Measurements from ENCODE around the gene GTPBP6.

Gene GTPBP6

GRCh38 chrX:357035-357692 is 38.6 kb upstream of the GTPBP6 start:
- peaks cover 3% of the 10 kb centered on the region for H3K36me3 ChIP-seq (ENCODE audit: control insufficient read depth, insufficient read depth, low read length)
- TF ChIP-seq CTCF (IDR thresholded peaks at IDR 0.05; ENCODE audit: insufficient read depth, low read length, poor library complexity, severe bottlenecking): no peak
- DNase-seq (ENCODE audit: extremely low read depth, insufficient read length): no peak
- no peak overlapping the region for H3K4me3 ChIP-seq (replicated peaks; ENCODE audit: low read depth, low read length)
- H3K27me3 ChIP-seq (replicated peaks; ENCODE audit: control insufficient read depth, insufficient read depth, low read length): no peaks in the 10 kb centered on the region

- H3K36me3 ChIP-seq (ENCODE audit: control insufficient read depth, insufficient read depth, low read length): peaks cover 3% of the 10 kb centered on the region
- TF ChIP-seq CTCF (IDR thresholded peaks at IDR 0.05; ENCODE audit: insufficient read depth, low read length, poor library complexity, severe bottlenecking): no peak
- DNase-seq (ENCODE audit: extremely low read depth, insufficient read length): no peak
Measured at GRCh38 chrX:356385-357034, 37.9 kb upstream of the GTPBP6 start.

GRCh38 chrX:355329-356050 is 36.9 kb upstream of the GTPBP6 start:
- TF ChIP-seq CTCF (IDR thresholded peaks at IDR 0.05; ENCODE audit: insufficient read depth, low read length, poor library complexity, severe bottlenecking): no peak
- Histone ChIP-seq H3K27me3 (replicated peaks; ENCODE audit: control insufficient read depth, insufficient read depth, low read length) (no peaks in the 10 kb centered on the region), H3K36me3 (ENCODE audit: control insufficient read depth, insufficient read depth, low read length) (peaks cover 2% of the 10 kb centered on the region), H3K4me3 (replicated peaks; ENCODE audit: low read depth, low read length) (no peak overlapping the region)
- DNase-seq (ENCODE audit: extremely low read depth, insufficient read length): no peak

More at GRCh38 chrX:356385-357034, 37.9 kb upstream of the GTPBP6 start:
- no peaks in the 10 kb centered on the region for H3K27me3 ChIP-seq (replicated peaks; ENCODE audit: control insufficient read depth, insufficient read depth, low read length)
- H3K4me3 ChIP-seq (replicated peaks; ENCODE audit: low read depth, low read length): no peak overlapping the region

- Histone ChIP-seq H3K27me3 (replicated peaks; ENCODE audit: control insufficient read depth, insufficient read depth, low read length) (no peaks in the 10 kb centered on the region), H3K36me3 (ENCODE audit: control insufficient read depth, insufficient read depth, low read length) (no peaks in the 10 kb centered on the region), H3K4me3 (replicated peaks; ENCODE audit: low read depth, low read length) (no peak overlapping the region)
- no peak for TF ChIP-seq CTCF (IDR thresholded peaks at IDR 0.05; ENCODE audit: insufficient read depth, low read length, poor library complexity, severe bottlenecking)
- no peak for DNase-seq (ENCODE audit: extremely low read depth, insufficient read length)
Measured at GRCh38 chrX:353566-354535, 35.3 kb upstream of the GTPBP6 start.

GRCh38 chrX:352582-353314 is 34.2 kb upstream of the GTPBP6 start:
- no peak overlapping the region for H3K4me3 ChIP-seq (replicated peaks; ENCODE audit: low read depth, low read length)
- no peaks in the 10 kb centered on the region for H3K36me3 ChIP-seq (ENCODE audit: control insufficient read depth, insufficient read depth, low read length)
- no peaks in the 10 kb centered on the region for H3K27me3 ChIP-seq (replicated peaks; ENCODE audit: control insufficient read depth, insufficient read depth, low read length)
- no peak for TF ChIP-seq CTCF (IDR thresholded peaks at IDR 0.05; ENCODE audit: insufficient read depth, low read length, poor library complexity, severe bottlenecking)
- no peak for DNase-seq (ENCODE audit: extremely low read depth, insufficient read length)
